Central memory CD8-positive, alpha-beta T cell (primary cell): ENCODE data around the gene ARL4C.
A peak's percentile ranks its signal among the peaks of the same experiment; 100 is the strongest.

ENCODE experiments used
- ATAC-seq: fragments of 150-1000 bp; cut with Tn5 transposase; replicated peaks from 2 replicates; pipeline ENCODE4 v1.10.0; 2022; ENCODE audit warnings: mild to moderate bottlenecking, moderate FRiP score, moderate number of reproducible peaks; ENCODE audit not compliant: poor library complexity, severe bottlenecking; ENCODE audit errors: extremely low read depth
- DNase-seq, 2 donors: peaks; one replicate each; pipeline ENCODE4 v3.0.0; 2021; ENCODE audit warnings: low spot score in 2 of 2
- H3K27ac Mint-ChIP-seq: one replicate; pipeline ENCODE4 v1.8.0; 2022; ENCODE audit warnings: low read depth, mild to moderate bottlenecking, moderate library complexity, mixed read lengths
- H3K27me3 Mint-ChIP-seq: one replicate; pipeline ENCODE4 v1.8.0; 2022; ENCODE audit warnings: mixed read lengths
- H3K36me3 Mint-ChIP-seq: one replicate; pipeline ENCODE4 v1.8.0; 2022; ENCODE audit warnings: mild to moderate bottlenecking, moderate library complexity, mixed read lengths; ENCODE audit not compliant: insufficient read depth
- H3K4me1 Mint-ChIP-seq: one replicate; pipeline ENCODE4 v1.8.0; 2022; ENCODE audit warnings: mixed read lengths
- H3K4me3 Mint-ChIP-seq: one replicate; pipeline ENCODE4 v1.8.0; 2022; ENCODE audit warnings: mild to moderate bottlenecking, moderate library complexity, mixed read lengths
- H3K9me3 Mint-ChIP-seq: one replicate; pipeline ENCODE4 v1.8.0; 2022; ENCODE audit warnings: mixed read lengths

ARL4C gene

DNA sequence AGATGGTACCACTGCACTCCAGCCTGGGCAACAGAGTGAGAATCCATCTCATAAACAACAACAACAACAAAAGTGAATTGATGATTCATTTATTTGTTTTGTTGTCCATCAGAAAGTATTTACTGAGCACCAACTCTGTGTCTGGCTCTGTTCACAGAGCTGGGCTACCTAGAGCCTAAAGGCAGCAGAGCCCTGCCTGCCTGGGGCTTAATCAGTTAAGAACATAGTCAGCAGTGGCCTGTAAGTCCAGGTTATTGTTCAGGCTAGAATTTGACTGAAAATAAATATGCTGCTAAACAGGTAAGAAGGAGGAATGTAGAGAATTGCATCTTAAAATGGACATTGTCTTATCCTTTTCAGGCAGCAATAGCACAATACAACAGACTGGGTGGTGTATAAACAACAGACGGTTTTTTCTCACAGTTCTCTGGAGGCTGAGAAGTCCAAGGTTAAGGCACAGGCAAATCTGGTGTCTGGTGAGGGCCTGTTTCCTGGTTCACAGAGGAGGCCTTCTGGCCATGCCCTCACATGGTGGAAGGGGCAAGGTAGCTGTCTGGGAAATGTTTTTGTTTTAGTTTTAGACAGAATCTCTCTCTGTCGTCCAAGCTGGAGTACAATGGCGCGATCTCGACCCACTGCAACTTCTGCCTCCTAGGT, 22.2 kb upstream of the ARL4C start:
- no peaks in the 10 kb centered on the region for H3K27me3 Mint-ChIP-seq
- H3K9me3 Mint-ChIP-seq, result no peaks in the 10 kb centered on the region
- ATAC-seq (no peak), DNase-seq (no peak)
- H3K4me3 Mint-ChIP-seq, result no peak overlapping the region
- H3K4me1 Mint-ChIP-seq, result no peaks in the 10 kb centered on the region
- peaks cover 2% of the 10 kb centered on the region for H3K36me3 Mint-ChIP-seq
- H3K27ac Mint-ChIP-seq, result no peak overlapping the region

DNA sequence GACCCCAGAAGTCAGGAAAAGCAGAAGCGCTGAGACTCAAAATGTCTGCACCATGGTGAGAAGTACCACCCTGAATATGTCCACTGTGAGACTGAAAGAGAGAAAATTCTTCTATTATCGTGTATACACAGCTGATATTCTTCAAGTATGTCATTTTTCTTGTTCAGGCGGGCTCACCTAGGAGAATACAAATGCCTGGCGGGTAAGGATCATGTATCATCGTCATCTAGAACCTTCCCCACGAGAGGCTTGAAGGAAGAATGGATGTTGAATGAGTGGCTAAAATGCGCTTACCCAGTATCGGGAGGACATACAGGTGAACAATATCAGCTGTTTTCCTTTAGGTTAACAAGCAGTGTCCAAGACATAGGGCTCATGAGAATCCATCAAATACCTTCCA, 21.1 kb upstream of the ARL4C start:
- Mint-ChIP-seq H3K36me3 (peaks cover 2% of the 10 kb centered on the region), H3K9me3 (no peaks in the 10 kb centered on the region), H3K4me1 (no peaks in the 10 kb centered on the region), H3K27ac (no peak overlapping the region), H3K4me3 (no peak overlapping the region), H3K27me3 (no peaks in the 10 kb centered on the region)
- ATAC-seq (no peak), DNase-seq (no peak)

DNA sequence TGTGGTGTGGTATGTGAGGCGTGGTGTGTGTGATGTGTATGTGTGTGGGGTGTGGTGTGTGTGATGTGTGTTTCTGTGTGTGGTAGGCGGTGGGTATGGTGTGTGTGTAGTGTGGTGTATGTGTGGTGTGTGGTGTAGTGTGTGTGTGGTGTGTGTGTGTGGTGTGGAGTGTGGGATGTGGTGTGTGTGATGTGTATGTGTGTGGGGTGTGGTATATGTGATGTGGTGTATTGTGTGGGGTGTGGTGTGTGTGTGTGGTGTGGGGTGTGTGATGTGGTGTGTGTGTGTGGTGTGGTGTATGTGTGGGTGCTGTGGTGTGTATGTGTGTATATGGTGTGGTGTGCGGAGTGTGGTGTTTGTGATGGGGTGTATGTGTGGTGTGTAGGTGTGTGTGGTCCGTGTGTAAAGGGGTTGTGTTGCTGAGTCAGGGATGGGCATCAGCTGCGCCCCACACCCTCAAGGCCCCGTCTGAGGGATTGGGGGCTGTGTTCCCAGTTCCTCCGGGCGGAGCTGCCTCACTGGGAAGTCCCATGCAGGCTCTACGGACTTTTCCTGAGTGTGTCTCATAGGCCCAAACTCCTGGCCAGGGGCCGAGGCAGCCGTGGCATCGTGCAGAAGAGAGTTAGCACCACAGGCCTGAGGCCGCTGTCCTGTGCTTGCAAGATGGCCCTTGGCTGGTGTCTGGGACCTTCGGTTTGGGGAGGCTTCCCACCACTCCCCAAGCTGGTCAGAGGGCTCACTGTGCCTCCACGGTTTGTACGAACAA, 18.2 kb upstream of the ARL4C start:
- no peak for ATAC-seq

GRCh38 chr2:234514099-234514498, 17.2 kb upstream of the ARL4C start:
- Mint-ChIP-seq H3K9me3 (no peaks in the 10 kb centered on the region), H3K4me1 (no peaks in the 10 kb centered on the region), H3K36me3 (peaks cover 4% of the 10 kb centered on the region), H3K4me3 (no peak overlapping the region), H3K27me3 (no peaks in the 10 kb centered on the region), H3K27ac (no peak overlapping the region)
- no peak for DNase-seq
- no peak for ATAC-seq

More for the DNA sequence above, 18.2 kb upstream of the ARL4C start:
- DNase-seq, result no peak
- no peaks in the 10 kb centered on the region for H3K4me1 Mint-ChIP-seq
- H3K27me3 Mint-ChIP-seq, result no peaks in the 10 kb centered on the region
- H3K27ac Mint-ChIP-seq, result no peak overlapping the region
- H3K36me3 Mint-ChIP-seq, result peaks cover 4% of the 10 kb centered on the region
- H3K9me3 Mint-ChIP-seq, result no peaks in the 10 kb centered on the region
- no peak overlapping the region for H3K4me3 Mint-ChIP-seq

DNA sequence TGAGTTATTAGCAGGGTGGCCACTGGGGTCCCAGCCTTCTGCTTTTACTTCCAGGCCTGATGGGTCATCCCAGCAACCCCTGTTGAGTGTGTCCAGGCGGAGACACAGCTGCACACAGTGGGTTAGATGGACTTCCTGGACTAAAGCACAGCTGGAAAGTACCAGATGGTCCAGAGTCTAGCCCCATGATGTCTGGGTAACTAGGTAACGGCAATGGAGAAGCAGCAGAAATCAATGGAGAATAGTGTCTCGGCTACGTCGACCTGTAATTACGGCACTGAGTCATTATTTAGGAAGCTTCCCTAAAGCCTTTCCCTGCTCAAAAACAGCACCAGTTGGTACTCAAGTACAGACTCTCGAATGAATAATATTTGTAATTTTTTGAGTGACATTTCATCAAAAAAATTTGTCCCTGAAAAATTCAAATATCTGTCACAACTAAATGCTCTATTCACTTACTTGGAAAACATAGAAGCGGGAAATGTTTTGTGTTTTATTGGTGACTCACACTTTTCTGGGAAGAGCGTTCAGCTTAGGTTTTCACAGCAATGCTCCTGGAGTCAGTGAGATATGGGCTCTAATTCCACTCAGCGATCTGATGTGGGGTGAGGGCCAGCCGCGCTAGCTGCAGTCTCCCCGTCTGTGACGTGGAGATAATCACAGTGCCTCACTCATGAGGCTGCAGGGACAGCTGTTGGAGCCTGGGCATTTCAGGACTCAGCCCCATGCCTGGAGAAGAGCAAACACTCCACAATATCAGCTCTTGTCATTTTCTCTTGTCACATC, 16.2 kb upstream of the ARL4C start:
- ATAC-seq (no peak), DNase-seq (no peak)
- Mint-ChIP-seq H3K4me3 (no peak overlapping the region), H3K27me3 (no peaks in the 10 kb centered on the region), H3K27ac (no peak overlapping the region), H3K4me1 (no peaks in the 10 kb centered on the region), H3K36me3 (peaks cover 4% of the 10 kb centered on the region), H3K9me3 (no peaks in the 10 kb centered on the region)

DNA sequence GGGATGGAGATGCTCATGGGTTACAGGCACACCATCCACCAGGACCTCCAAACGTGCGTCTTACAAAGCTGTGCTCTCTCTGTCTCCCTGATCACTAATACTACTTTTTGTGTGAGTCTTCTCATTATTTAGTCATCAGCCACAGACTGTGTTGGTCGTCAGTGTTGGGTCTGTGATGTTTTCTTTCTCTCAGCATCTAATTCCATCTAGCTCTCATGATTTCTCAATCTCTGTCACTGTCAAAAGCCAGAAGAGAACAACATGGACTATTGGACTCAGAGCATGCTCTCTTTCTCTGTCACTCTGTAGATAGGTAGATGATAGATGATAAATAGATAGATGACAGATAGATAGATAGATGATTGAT, 6.0 kb upstream of the ARL4C start:
- Mint-ChIP-seq H3K27me3 (no peaks in the 10 kb centered on the region), H3K4me3 (no peak overlapping the region), H3K4me1 (peaks cover 29% of the 10 kb centered on the region), H3K36me3 (peaks cover 9% of the 10 kb centered on the region), H3K27ac (no peak overlapping the region), H3K9me3 (no peaks in the 10 kb centered on the region)
- ATAC-seq (no peak), DNase-seq (no peak)

DNA sequence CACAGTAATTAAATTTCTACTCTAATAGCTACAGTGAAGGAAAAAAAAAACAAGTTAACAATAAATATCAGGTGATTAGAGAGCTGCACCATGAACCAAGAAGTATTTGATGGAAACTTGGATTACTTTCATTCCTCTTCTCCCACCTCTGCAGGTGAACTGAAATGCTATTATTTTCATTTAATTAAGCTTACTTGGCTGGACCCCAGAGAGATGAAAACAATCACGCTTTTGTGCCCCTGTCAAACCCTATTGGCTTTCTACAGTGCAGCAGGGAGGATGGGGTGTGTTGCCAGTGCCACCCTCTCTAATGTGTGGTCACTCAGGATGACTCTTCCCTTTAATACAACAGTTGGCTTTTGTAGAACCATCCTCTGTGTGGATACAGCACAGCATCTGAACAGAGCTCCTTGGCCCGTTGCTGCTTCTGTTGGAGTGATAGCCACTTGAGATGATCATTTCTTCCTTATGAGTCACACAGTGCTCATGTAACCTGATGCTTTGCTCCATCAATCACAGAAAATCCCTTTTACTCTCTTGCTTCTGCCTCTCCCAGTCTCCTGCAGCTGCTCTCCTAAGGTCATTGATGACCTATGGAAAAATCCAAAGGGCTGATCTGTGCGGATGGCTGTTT, 5.5 kb upstream of the ARL4C start:
- no peak overlapping the region for H3K4me3 Mint-ChIP-seq
- ATAC-seq (no peak), DNase-seq (no peak)
- H3K4me1 Mint-ChIP-seq, result peaks cover 32% of the 10 kb centered on the region
- no peaks in the 10 kb centered on the region for H3K9me3 Mint-ChIP-seq
- H3K36me3 Mint-ChIP-seq, result peaks cover 12% of the 10 kb centered on the region
- no peak overlapping the region for H3K27ac Mint-ChIP-seq
- no peaks in the 10 kb centered on the region for H3K27me3 Mint-ChIP-seq

DNA sequence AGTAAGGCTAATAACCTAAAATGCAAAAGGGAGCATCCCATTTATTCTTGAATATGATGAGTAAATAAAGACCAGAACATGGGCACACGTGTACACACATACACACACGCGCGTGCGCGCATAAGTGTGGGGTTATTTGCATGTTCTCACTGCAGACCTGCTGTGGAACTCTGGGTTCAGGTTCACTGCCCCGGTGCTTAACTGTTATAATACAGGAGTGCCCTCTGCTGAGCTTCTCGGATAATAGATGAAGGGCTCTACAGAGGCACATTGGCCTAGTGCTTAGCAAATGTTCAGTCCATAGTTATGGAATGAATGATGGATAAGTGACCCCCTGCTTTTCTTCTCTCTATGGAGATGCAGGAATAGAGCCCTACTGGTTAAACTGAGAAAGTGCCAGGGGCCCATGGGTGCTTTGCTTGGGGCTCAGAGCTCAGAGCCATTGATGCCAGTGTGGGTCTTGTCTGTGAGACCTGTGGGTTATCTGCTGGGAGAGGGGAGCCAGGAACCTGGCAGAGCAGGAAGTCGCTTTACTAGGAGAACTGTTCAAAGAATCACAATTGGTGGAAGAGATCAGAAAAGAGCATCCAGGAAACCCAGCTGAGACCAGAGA, 3.6 kb upstream of the ARL4C start:
- H3K27me3 Mint-ChIP-seq, result no peaks in the 10 kb centered on the region
- peaks cover 21% of the 10 kb centered on the region for H3K36me3 Mint-ChIP-seq
- peak overlapping the region; percentile 91 for H3K27ac Mint-ChIP-seq
- ATAC-seq (peak; percentile 37), DNase-seq (peak; percentile 39 to 65)
- peaks cover 32% of the 10 kb centered on the region for H3K4me1 Mint-ChIP-seq
- H3K9me3 Mint-ChIP-seq, result no peaks in the 10 kb centered on the region
- peak overlapping the region; percentile 15 for H3K4me3 Mint-ChIP-seq

GRCh38 chr2:234497594-234498235, 834 bp upstream of the ARL4C start:
- Mint-ChIP-seq H3K36me3 (peaks cover 45% of the 10 kb centered on the region), H3K4me1 (peaks cover 37% of the 10 kb centered on the region)

DNA sequence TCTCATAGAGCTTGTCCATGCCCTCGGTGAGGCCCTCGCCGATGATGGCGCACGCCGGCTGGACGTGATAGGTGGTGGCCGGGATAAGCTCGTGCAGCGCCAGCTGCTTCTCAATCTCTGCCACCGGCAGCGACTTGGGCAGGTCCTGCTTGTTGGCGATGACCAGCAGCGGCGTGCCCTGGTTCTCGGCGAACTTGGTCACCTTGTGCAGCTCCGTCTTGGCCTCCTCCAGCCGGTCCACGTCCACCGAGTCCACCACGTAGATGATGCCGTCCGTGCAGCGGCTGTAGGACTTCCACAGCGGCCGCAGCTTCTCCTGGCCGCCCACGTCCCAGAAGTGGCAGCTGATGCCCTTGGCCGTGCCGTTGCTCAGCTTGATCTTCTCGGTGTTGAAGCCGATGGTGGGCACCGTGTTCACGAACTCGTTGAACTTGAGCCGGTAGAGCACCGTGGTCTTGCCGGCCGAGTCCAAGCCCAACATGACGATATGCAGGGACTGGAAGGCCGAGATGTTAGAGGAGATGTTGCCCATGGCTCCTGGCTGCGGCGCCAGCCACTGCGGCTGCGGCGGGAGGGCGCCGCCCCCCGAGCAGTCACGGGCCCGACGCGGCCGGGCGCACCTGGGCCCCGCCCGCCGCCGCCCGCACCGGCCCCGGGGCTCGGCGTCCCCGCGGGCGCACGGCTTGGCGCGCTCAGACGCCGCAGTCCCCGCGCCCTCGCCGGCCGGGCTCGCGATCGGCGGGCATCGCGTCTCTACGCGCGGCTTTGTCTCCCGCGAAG, 636 bp downstream of the ARL4C start:
- H3K27ac Mint-ChIP-seq, result peak overlapping the region; percentile 97
- ATAC-seq, result peak; percentile 40
- H3K4me3 Mint-ChIP-seq, result peak overlapping the region; percentile 92
- no peaks in the 10 kb centered on the region for H3K9me3 Mint-ChIP-seq
- no peaks in the 10 kb centered on the region for H3K27me3 Mint-ChIP-seq
- H3K4me1 Mint-ChIP-seq, result peaks cover 52% of the 10 kb centered on the region
- peak; percentile 38 to 46 for DNase-seq
- H3K36me3 Mint-ChIP-seq, result peaks cover 51% of the 10 kb centered on the region

More at GRCh38 chr2:234497594-234498235, 834 bp upstream of the ARL4C start:
- Mint-ChIP-seq H3K27me3 (no peaks in the 10 kb centered on the region), H3K27ac (peak overlapping the region; percentile 91), H3K9me3 (no peaks in the 10 kb centered on the region), H3K4me3 (peak overlapping the region; percentile 92)
- no peak for ATAC-seq
- no peak for DNase-seq

DNA sequence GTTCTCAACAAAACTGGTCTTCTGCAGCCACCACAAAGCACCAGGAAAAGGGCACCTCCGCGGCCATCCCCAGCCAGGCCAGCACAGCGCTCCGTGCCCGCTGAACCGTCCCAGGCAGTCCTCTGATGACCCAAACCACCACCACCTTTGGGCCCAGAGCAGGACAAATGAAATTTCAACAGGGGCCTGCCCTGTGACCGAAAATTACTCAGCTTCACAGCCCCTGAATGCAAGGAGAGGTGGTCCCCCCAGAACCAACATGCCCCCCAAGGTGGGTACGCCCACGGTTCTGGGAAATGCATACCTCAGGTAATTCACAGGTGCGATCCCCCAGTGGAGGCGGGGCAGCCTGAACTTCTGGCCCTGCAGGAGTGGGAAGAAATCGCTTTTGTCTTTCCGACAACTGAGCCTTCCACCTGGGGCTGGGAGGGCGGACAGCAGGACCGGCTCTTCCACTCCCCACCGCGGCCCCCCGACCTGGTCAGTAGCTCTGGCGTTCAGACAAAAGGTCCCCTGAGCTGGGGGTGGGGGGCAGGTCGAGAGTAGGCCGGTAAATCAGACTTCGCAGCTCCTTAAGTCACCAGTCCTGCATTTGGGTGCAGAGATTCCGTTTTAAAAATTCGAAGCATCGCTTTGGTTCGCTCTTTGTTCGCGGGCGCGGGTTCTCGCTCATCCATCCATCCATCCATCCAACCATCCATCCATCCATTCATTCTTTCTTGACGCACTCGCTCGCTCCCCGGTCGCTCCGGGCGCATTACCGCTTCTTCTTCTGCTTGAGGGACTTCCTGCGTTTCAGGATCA, 1.4 kb downstream of the ARL4C start:
- DNase-seq, result peak in 1 of 2 donors; percentile 29
- no peaks in the 10 kb centered on the region for H3K9me3 Mint-ChIP-seq
- peaks cover 56% of the 10 kb centered on the region for H3K36me3 Mint-ChIP-seq
- no peak for ATAC-seq
- peak overlapping the region; percentile 97 for H3K27ac Mint-ChIP-seq
- no peaks in the 10 kb centered on the region for H3K27me3 Mint-ChIP-seq
- peak overlapping the region; percentile 92 for H3K4me3 Mint-ChIP-seq
- H3K4me1 Mint-ChIP-seq, result peaks cover 57% of the 10 kb centered on the region
